Activated CD4-positive, alpha-beta T cell treated with anti-CD3 and anti-CD28 coated beads for 1 hour (primary cell): ENCODE results near the gene IFI35.
"Not testable (repeated sequence)": the region's sequence is repeated elsewhere in the genome, so short reads cannot be mapped to it uniquely, and the experiment has no call there.

Experiments
- DNase-seq: peaks from one replicate; pipeline ENCODE4 v3.0.0-alpha.2; 2020

The IFI35 gene

DNA sequence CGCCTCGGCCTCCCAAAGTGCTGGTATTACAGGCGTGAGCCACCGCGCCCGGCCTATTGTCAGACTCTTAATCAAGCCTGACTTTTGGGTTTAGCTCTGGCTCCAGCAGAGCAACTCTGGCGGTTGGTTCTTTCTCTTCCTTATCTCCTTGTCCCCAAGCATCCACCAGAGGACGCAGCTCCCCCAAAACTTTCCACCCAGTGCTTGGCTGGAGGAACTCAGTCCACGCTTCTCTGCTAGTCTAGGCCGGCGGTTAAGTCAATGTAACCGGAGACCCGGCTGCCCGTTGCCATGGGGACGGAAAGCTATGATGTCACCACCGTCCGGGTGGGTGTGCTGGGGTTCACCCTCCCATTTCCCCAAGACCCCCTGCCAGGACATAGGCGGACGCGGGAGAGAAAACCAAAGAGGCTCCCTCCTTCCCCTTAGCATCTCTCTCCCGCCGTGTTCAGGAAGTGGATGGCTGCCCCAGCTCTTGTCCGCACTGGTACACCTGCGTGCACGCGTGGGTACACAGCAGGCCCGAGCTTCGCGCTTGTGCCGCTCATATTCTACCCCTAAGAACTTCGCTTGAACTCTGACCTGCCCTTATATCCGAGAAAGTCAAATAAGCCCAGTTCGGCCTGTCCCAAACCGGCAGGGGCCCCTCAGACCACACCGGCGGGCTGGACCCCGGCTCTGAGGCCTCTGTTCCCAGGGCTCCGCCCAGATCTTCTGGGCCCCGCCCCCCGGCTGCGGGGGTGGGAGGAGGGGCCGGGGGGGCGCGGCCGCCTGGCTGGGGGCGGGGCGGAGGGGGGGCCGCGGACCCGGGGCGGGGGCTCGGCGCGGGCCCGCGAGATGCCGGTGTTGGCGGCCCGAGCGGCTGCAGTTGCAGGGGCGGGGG lies 18.1 kb downstream of the IFI35 start, which contains the start of gene RND2:
Gene RND2, plus strand, starts transcription at position 825 of the 883 bp plus-strand sequence. CDS start 117 bp downstream, outside the sequence.
- DNase-seq, result peak; percentile 66

DNA sequence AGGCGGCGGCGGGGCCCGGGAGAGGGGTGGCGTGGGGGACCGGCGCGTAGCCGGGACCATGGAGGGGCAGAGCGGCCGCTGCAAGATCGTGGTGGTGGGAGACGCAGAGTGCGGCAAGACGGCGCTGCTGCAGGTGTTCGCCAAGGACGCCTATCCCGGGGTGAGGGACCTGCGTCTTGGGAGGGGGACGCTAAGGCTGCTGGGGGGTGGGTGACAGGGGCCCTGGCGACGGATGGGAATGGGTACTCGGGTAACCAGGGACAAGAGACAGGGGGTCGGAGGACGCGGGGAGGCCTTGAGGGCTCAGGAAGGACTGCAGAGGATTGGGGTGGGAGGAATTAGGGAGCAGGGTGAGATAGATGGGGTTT lies 18.7 kb downstream of the IFI35 start:
- no peak for DNase-seq

DNA sequence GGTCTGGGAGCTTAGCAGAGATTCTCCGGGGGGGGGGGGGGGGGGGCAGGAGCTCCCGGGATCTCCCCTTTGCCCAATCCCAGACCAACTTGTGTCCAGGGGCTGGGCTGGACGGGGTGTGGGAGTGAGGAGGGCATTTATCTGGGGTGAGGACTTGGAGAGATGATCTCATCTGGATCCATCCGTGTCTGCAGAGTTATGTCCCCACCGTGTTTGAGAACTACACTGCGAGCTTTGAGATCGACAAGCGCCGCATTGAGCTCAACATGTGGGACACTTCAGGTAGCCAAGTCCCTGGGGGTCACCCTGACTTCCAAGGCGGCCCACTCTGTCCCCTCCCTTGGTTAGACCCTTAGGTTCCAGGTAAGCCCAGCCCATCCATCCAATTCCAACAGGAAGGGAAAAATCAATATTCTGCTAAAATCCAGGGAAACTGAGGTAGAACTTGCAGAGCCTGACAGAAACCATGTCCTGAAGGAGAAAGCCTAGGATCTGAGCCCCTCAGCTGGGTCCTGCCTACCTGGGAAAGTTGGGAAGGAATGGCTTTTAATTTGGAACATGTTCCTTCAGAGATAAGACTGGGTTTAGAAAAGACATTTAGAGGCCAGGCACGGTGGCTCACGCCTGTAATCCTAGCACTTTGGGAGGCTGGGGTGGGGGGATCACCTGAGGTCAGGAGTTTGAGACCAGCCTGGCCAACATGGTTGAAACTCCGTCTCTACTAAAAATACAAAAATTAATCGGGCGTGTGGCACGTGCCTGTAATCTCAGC lies 19.4 kb downstream of the IFI35 start:
- no peak for DNase-seq

DNA sequence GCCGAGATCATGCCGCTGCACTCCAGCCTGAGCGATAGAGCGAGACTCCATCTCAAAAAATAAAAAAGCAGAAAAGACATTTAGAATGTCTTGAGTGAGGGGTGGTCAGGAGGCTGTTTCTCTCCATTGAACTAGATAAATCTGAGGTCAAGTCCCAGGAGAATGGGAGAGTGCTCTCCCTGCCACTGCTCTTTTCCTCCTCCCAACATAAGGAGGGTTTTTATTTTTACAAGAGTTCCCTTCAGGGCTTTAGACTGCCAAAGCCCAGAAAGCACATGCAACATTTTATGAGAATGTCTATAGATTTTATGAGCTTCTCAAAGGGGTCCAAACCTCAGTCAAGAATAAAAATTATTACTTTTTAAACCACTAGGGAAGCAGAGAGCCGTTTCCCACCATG lies 20.0 kb downstream of the IFI35 start:
- DNase-seq, result no peak

DNA sequence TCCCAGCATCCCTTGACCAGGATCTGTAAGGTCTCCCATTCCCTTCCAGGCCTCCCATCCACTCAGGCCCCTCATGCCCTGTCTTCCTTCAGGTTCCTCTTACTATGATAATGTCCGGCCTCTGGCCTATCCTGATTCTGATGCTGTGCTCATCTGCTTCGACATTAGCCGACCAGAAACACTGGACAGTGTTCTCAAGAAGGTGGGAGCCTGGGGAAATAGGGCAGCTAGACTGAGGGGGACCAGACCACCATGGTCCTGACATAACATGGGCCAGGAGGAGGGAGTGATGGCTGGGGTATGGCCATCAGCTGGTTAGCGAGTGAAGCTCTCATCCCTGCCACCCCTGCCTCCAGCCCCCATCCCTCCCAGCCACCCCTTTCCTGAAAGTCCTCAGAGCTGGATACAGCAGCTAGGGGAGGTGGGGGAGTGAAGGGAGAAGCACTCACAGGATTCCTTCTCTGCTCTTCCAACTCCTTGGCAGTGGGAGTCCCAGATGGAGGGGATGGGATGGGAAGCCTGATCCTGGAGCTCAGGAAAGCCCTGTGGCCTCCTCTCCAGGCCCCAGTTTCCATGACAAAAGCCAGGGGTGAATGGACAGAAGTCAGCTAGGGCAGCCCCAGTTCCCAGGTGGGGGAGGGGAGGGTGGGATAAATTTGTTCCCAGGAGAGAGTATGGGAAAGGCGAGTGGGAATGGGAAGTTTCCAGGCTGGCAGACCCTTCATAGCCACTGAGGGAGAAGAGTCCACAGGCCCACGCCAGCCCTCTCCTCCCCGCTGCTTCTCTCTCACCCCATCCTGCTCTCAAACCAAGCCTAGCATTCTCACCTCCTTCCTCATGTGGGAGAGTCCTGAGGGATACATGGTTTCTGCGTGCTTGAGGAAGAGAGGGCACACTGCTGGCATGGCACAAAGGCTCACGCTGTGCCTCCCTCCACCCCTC lies 20.8 kb downstream of the IFI35 start:
- DNase-seq, result no peak

DNA sequence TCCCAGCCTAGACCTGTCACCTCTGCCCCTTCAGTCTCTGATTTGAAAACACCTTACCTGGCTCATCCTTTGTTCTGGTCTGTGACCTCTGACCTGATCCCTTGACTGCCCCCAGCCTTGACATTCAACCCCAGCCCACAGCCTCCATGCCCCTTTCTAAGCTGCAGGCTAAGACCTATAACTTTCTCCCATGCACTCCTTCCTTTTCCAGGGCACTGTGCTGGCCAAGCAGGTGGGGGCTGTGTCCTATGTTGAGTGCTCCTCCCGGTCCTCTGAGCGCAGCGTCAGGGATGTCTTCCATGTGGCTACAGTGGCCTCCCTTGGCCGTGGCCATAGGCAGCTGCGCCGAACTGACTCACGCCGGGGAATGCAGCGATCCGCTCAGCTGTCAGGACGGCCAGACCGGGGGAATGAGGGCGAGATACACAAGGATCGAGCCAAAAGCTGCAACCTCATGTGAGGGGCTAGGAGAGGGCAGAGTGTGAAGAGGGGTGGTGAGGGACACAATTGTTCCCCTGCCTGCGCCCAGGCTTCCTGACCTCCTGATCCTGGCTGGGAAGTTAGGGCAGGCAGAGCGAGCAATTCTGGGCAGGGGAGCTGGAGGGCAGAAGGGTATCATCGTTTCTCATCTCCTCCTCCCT lies 21.8 kb downstream of the IFI35 start:
- no peak for DNase-seq

DNA sequence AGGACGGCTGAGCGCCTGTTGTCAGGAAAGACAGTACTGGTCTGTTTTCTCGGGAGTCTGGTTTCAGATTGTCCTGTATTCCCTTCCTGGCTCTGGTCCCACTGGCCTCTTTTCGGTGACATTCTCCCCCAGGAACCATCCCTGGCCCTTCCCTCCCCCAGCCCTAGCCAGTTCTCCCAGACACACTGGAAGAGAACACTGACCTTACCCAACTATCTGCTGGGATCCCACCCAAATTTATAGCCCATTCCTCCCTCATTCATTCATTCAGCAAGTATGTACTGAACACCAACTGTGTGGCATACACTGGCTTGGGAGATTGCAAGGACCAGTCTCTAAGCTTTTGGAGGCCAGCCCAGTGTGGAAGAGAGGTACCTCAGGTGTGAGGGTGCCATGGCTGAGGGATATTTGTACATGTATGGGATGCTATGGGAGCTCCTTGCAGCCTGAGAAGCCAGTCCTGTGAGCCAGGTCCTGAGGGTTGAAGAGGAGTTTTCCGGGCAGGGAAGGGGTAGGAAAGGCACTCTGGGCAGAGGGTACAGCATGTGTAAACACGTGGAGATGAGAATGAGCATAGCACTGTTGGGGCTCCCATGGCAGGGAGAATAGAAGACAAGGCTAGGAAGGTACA lies 23.7 kb downstream of the IFI35 start:
- no peak for DNase-seq

DNA sequence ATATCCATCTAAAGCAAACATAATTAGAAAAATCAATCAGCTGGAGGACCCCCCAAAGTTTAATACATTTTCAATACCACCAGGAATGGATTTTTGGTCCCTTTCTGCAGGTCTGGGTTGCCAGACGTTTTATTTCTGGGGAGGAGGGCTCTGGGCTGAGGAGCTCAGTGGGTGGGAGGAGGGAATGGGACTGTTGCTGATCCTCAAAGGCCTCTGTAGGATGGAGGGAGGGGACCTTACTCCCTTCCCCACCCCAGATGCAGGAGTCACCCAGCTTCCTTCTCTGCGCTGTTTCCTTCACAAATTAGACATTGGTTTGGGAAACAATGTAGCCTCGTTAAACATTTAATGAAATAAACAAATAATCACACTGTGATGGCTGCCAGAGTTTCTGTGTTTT lies 25.1 kb downstream of the IFI35 start:
- DNase-seq, result no peak

DNA sequence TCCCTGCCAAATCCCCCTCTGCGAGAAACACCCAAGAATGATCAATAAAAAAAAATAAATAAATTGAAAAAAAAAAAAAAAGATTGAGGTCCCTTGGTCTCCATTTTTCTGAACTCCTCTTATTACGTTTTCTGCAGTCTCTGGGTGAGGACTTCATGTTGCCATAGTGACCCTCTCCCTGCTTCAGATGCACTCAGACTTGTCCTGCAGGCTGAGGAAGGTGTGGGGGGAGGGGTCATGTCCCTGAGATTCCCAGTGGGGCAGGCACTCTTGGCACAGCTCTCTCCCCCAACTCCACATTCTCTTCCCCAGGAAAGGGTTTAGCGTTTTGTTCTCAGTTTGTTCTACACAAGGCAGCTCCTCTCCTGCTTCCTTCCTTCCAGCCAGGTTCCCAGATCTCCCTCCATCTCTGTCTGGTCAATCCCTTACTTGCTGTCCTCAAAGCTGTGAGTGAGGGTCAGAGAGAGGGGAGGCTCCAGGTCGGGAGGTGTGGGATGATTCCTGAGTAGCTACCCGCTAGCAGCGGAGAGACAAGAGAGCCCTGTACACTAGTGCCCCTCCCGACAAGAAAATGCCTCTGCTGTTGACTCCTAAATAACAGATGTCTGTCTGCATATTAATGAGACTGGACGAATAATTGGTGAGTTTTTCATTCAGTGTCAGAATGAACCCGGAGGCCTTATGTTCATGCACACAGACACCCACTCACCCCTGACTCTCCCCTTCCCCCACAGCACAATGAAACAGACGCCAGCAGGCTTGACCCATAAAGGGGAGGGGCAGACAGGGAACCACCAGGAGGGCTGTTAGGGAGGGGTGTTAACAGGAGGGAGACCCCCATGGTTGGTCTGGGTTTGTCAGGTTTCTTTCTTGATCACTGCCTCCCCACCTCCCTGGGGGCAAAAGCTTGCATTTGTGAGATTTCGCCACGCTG lies 27.6 kb downstream of the IFI35 start:
- no peak for DNase-seq

DNA sequence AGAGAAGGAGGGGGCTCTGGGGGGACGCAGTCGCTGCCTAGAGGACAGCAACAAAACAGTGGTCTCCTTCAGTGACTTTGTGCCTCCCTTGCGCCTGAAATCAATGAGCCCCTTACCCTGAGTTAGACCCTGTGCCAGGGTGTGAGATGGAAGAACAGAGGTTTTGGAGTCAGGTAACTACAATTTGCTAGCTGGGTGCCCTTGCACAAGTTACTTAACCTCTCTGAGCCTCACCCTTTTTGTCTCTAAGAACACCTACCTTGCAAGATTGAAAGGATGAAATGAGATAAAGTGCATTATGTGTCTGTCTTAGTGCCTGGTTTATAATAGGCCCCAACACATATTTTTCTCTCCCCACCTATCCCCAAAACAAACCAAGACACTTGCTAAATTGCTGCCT lies 28.3 kb downstream of the IFI35 start:
- no peak for DNase-seq

DNA sequence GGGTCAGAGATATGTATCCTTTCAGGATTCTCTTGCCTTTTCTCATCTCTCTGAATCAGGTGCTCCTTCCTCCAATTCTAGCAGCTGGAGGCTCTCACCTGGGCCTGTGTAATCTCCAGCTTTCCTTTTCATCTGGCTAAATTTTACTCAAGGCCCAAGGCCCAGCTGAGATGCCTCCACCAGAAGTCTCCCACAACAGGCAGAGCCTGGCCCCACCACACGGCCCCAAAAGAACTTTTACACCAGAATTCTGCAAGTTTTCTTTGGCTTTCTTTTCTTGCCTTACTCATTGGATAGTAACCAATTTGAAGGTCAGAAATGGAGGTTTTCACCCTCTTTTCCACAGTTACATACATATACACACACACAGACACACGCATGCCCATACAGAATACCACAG lies 33.1 kb downstream of the IFI35 start:
- no peak for DNase-seq

DNA sequence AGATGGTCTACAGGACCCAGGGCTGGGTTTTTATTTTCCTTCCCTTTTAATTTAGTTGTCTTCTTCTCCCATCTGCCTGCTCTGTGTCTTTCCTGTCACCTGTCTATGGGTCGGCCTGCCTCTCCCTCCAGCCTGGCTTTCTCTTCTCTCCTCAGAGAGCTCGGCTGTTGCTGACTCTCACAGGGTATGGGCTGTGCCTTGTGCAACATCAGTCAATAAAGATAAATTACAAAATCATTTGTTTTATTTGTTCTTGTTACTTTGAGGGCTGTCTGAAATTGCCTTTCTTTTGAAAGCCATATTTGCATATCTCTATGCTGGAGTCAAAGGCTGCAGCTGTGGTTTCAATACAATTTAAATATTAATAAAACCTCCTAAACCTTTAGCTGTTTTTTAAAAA lies 34.1 kb downstream of the IFI35 start:
- DNase-seq, result no peak

DNA sequence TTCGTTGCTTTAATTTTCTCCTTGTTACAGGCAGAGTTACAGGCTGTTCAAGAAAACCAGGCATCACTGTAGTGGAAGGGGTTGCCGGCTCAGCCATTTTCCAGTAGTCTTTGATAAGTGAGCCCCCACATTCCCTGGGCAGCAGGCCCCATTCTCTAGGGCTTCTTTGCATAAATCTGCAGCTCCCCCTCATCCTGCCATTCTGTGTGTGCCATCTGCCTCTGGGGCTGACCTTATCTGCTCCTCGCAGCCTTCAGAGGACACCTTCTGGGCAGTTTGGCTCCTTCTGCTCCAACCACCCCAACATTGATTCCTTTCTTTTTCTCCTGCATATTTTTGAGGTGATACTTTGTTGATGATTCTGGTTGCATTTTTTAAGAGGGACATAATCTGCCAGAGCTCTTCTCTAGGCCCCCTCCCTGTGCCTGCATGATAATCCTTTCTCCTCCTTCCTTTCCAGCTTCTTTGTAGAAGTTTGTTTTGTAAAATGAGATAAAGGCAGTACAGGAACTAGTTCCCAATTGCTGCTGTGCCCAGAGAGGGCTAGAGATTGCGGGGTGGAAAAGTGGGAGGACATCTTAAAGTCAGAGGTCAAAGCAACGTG lies 35.5 kb downstream of the IFI35 start:
- DNase-seq, result no peak

DNA sequence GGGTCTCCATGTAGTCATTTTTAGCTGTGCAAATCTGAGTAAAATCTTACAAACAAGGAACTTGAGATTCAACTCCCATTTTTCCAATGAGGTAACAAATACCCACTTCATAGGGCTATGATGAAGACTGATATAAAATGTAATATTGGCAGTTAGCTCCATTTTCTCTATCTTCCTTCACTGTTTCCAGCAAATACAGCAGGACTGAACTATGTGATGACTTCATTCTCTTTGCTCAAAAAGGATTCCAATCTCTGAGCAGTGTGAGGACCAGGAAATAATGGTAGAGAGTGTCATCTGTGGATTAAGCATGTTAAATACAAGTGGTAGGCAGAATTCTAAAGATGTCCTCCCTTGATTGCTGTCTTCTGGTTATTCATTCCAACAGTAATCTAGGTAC lies 36.7 kb downstream of the IFI35 start:
- DNase-seq, result no peak

DNA sequence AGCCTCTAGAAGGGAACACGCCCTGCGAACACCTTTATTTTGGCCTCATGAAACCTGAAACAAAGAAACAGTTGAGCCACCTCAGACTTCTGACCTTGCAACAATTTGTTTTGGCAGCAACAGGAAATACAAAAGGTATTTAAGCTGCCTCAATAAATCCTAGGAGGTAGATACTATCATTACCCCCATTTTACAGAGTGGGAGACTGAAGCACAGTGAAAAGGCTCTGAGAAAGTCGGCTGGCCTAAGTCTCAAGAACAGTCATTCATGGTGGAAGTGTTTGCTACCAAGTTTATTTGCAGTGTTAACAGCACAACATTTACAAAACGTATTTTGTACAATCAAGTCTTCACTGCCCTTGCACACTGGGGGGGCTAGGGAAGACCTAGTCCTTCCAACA lies 37.4 kb downstream of the IFI35 start:
- no peak for DNase-seq

DNA sequence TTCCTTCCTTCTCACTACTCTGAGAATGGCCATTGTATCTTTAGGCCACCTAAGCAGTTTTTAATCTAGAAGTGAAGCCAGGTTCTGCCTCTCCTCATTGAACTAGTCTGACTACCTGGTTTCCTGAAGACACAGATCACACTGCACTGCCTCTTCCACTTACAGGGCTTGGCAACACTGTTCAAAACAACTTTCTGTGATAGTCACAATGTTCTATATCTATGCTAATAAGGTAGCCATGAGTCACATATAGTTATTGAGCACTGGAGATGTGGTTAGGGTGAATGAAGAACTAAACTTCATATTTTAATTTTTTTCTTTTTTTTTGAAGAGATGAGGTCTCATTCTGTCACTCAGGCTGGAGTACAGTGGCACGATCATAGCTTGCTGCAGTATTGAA lies 45.4 kb downstream of the IFI35 start:
- DNase-seq, result no peak

DNA sequence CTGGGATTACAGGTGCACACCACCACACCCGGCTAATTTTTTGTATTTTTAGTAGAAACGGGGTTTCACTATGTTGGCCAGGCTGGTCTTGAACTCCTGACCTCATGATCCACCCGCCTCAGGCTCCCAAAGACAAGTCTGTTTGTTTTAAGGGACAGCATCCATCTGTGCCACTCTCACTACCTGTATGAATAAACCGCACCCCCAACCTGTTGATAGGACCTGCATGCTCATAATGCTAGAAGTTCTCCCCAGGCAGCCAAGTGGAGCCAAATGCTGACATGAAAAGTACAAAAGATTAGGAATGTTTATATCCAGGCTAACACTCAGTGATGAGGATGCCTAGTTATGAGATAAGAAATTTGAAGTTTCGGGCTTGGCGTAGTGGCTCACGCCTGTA lies 46.4 kb downstream of the IFI35 start:
- DNase-seq, result not testable (repeated sequence)

DNA sequence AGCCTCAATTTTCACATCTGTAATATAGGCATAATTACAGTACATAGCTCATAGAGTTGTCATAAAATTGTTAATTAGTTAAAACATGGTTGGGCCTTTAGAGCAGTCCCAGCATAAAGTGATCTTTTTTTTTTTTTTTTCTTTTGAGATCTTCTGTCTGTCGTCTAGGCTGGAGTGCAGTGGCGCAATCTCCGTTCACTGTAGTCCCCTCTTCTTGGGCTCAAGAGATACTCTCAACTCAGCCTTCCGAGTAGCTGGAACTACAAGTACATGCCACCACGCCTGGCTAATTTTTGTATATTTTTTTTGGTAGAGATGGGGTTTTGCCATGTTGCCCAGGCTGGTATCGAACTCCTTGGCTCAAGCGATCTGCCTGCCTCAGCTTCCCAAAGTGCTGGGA lies 49.5 kb downstream of the IFI35 start:
- DNase-seq, result no peak

DNA sequence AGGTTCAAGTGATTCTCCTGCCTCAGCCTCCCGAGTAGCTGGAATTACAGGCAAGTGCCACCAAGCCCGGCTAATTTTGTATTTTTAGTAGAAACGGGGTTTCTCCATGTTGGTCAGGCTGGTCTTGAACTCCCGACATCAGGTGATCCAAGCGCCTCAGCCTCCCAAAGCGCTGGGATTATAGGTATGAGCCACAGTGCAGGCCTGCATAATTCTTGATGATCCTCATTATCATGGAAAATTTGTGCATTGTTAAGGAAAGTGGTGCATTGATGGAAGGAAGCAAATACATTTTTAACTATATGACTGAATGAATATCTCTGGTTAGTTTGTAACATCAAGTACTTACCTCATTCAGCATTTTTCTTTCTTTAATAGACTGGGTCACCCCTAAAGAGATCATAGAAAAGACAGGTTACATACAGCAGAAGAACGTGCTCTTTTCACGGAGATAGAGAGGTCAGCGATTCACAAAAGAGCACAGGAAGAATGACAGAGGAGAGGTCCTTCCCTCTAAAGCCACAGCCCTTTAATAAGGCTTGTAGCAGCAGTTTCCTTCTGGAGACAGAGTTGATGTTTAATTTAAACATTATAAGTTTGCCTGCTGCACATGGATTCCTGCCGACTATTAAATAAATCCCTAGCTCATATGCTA lies 56.5 kb downstream of the IFI35 start:
- DNase-seq, result no peak
